ENCODE measurements around the gene BMP6.

GRCh38 chr6:7895125-7895423, 169.2 kb downstream of the BMP6 start:
- TF ChIP-seq, protein P1, sequence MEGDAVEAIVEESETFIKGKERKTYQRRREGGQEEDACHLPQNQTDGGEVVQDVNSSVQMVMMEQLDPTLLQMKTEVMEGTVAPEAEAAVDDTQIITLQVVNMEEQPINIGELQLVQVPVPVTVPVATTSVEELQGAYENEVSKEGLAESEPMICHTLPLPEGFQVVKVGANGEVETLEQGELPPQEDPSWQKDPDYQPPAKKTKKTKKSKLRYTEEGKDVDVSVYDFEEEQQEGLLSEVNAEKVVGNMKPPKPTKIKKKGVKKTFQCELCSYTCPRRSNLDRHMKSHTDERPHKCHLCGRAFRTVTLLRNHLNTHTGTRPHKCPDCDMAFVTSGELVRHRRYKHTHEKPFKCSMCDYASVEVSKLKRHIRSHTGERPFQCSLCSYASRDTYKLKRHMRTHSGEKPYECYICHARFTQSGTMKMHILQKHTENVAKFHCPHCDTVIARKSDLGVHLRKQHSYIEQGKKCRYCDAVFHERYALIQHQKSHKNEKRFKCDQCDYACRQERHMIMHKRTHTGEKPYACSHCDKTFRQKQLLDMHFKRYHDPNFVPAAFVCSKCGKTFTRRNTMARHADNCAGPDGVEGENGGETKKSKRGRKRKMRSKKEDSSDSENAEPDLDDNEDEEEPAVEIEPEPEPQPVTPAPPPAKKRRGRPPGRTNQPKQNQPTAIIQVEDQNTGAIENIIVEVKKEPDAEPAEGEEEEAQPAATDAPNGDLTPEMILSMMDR (IDR thresholded peaks at IDR 0.05), result no peak
- TF ChIP-seq EZH2phosphoT487 (IDR thresholded peaks at IDR 0.05), result no peak
